ENCODE measurements around the gene CAMK2N1. TPM values are rescaled to one million over a fixed set of nuclear protein-coding genes. Genes with fewer than 3 reads are reported as not detected.

CAMK2N1 gene
- 26.8 and 30.0 TPM in 2 replicates for total RNA-seq
- long read RNA-seq, partial matches to known transcripts: 0 of 3 reads
- long read RNA-seq, other reads (novel, unspliced or antisense): 1 of 3 reads

- Mint-ChIP-seq H3K4me3 (ENCODE audit: unreplicated experiment) (peak within 1 kb of the TSS; percentile 91), H3K9me3 (ENCODE audit: unreplicated experiment) (no peaks in the 10 kb centered on the region), H3K27me3 (ENCODE audit: unreplicated experiment) (peaks cover 16% of the 10 kb centered on the region), H3K36me3 (ENCODE audit: unreplicated experiment) (no peaks in the 10 kb centered on the region), H3K4me1 (ENCODE audit: unreplicated experiment) (peaks cover 24% of the 10 kb centered on the region), H3K27ac (ENCODE audit: unreplicated experiment) (peak within 1 kb of the TSS; percentile 87)
- DNase-seq (ENCODE audit: extremely low spot score, unreplicated experiment): no peak
- no peak for TF ChIP-seq CTCF (IDR thresholded peaks at IDR 0.05)
Observed at GRCh38 chr1:20485527-20486456, at the start of gene CAMK2N1. Gene CAMK2N1 (minus strand): TSS chr1:20486210. CDS start chr1:20485379, 831 bp downstream.

- H3K4me3 Mint-ChIP-seq (ENCODE audit: unreplicated experiment): no peak overlapping the region
- TF ChIP-seq CTCF (IDR thresholded peaks at IDR 0.05): no peak
- DNase-seq (ENCODE audit: extremely low spot score, unreplicated experiment): no peak
- H3K36me3 Mint-ChIP-seq (ENCODE audit: unreplicated experiment): no peaks in the 10 kb centered on the region
- no peak overlapping the region for H3K27ac Mint-ChIP-seq (ENCODE audit: unreplicated experiment)
- H3K27me3 Mint-ChIP-seq (ENCODE audit: unreplicated experiment): peaks cover 71% of the 10 kb centered on the region
- H3K9me3 Mint-ChIP-seq (ENCODE audit: unreplicated experiment): no peaks in the 10 kb centered on the region
- peaks cover 17% of the 10 kb centered on the region for H3K4me1 Mint-ChIP-seq (ENCODE audit: unreplicated experiment)
Observed at GRCh38 chr1:20534659-20535417, 48.8 kb upstream of the CAMK2N1 start.

GRCh38 chr1:20533635-20534034 is 47.6 kb upstream of the CAMK2N1 start:
- H3K27ac Mint-ChIP-seq (ENCODE audit: unreplicated experiment): no peak overlapping the region
- no peak for TF ChIP-seq CTCF (IDR thresholded peaks at IDR 0.05)
- H3K4me1 Mint-ChIP-seq (ENCODE audit: unreplicated experiment): peaks cover 17% of the 10 kb centered on the region
- H3K36me3 Mint-ChIP-seq (ENCODE audit: unreplicated experiment): no peaks in the 10 kb centered on the region
- H3K9me3 Mint-ChIP-seq (ENCODE audit: unreplicated experiment): no peaks in the 10 kb centered on the region
- no peak for DNase-seq (ENCODE audit: extremely low spot score, unreplicated experiment)
- peaks cover 71% of the 10 kb centered on the region for H3K27me3 Mint-ChIP-seq (ENCODE audit: unreplicated experiment)
- no peak overlapping the region for H3K4me3 Mint-ChIP-seq (ENCODE audit: unreplicated experiment)

- Mint-ChIP-seq H3K36me3 (ENCODE audit: unreplicated experiment) (no peaks in the 10 kb centered on the region), H3K9me3 (ENCODE audit: unreplicated experiment) (no peaks in the 10 kb centered on the region), H3K27me3 (ENCODE audit: unreplicated experiment) (peaks cover 77% of the 10 kb centered on the region), H3K4me3 (ENCODE audit: unreplicated experiment) (no peak overlapping the region), H3K27ac (ENCODE audit: unreplicated experiment) (peak overlapping the region; percentile 61), H3K4me1 (ENCODE audit: unreplicated experiment) (peaks cover 17% of the 10 kb centered on the region)
- no peak for TF ChIP-seq CTCF (IDR thresholded peaks at IDR 0.05)
- no peak for DNase-seq (ENCODE audit: extremely low spot score, unreplicated experiment)
Observed at GRCh38 chr1:20530901-20531300, 44.9 kb upstream of the CAMK2N1 start.

- no peak overlapping the region for H3K4me3 Mint-ChIP-seq (ENCODE audit: unreplicated experiment)
- no peak for DNase-seq (ENCODE audit: extremely low spot score, unreplicated experiment)
- H3K4me1 Mint-ChIP-seq (ENCODE audit: unreplicated experiment): peaks cover 17% of the 10 kb centered on the region
- peak overlapping the region; percentile 61 for H3K27ac Mint-ChIP-seq (ENCODE audit: unreplicated experiment)
- no peaks in the 10 kb centered on the region for H3K36me3 Mint-ChIP-seq (ENCODE audit: unreplicated experiment)
- TF ChIP-seq CTCF (IDR thresholded peaks at IDR 0.05): no peak
- peaks cover 72% of the 10 kb centered on the region for H3K27me3 Mint-ChIP-seq (ENCODE audit: unreplicated experiment)
- no peaks in the 10 kb centered on the region for H3K9me3 Mint-ChIP-seq (ENCODE audit: unreplicated experiment)
Observed at GRCh38 chr1:20530306-20530705, 44.3 kb upstream of the CAMK2N1 start.
